Endothelial cell of hepatic sinusoid (primary cell): ENCODE measurements around the gene TRMT5.

Experiments used
- in situ Hi-C: cut with HindIII; loops from 2 replicates; pipeline ENCODE4 v1.10.0; 2017; ENCODE audit warnings: low sequenced_read_pairs

The TRMT5 gene

GRCh38 chr14:60965402-60965801 lies 15.5 kb downstream of the TRMT5 start:
- in situ Hi-C loops = no loop called here

GRCh38 chr14:60964904-60965303 lies 16.0 kb downstream of the TRMT5 start:
- in situ Hi-C loops = no loop called here

- in situ Hi-C loops = no loop called here
These were observed 17.1 kb downstream of the TRMT5 start for GRCh38 chr14:60963761-60964160.

- in situ Hi-C loops = no loop called here
These were observed 22.7 kb downstream of the TRMT5 start for GRCh38 chr14:60958146-60958545.

GRCh38 chr14:60956632-60957031 lies 24.2 kb downstream of the TRMT5 start:
- in situ Hi-C loops = no loop called here

- in situ Hi-C loops = no loop called here
These were observed 24.7 kb downstream of the TRMT5 start for GRCh38 chr14:60956202-60956601.

- in situ Hi-C loops = no loop called here
These were observed 29.0 kb downstream of the TRMT5 start for GRCh38 chr14:60951776-60952435.

- in situ Hi-C loops = no loop called here
These were observed 34.1 kb downstream of the TRMT5 start for GRCh38 chr14:60946773-60947172.

GRCh38 chr14:60945984-60946383 lies 34.9 kb downstream of the TRMT5 start:
- in situ Hi-C loops = no loop called here

GRCh38 chr14:60944204-60944603 lies 36.7 kb downstream of the TRMT5 start:
- in situ Hi-C loops = loop anchor here (5.0 kb wide), 1 partner anchor 33 kb away; no protein-coding TSS in a partner anchor

- in situ Hi-C loops = loop anchor here (5.0 kb wide), 1 partner anchor 34 kb away; no protein-coding TSS in a partner anchor
These were observed 37.2 kb downstream of the TRMT5 start for GRCh38 chr14:60943637-60944032.

GRCh38 chr14:60935319-60935718 lies 45.6 kb downstream of the TRMT5 start:
- in situ Hi-C loops = no loop called here

GRCh38 chr14:60933920-60934655 lies 46.8 kb downstream of the TRMT5 start:
- in situ Hi-C loops = no loop called here

- in situ Hi-C loops = no loop called here
These were observed 49.7 kb downstream of the TRMT5 start for GRCh38 chr14:60931218-60931617.

- in situ Hi-C loops = no loop called here
These were observed 54.9 kb downstream of the TRMT5 start for GRCh38 chr14:60926002-60926401.

GRCh38 chr14:60925286-60925685 lies 55.6 kb downstream of the TRMT5 start:
- in situ Hi-C loops = no loop called here

GRCh38 chr14:60922050-60922449 lies 58.8 kb downstream of the TRMT5 start:
- in situ Hi-C loops = no loop called here
